ENCODE data around the gene STOML1.

DNA sequence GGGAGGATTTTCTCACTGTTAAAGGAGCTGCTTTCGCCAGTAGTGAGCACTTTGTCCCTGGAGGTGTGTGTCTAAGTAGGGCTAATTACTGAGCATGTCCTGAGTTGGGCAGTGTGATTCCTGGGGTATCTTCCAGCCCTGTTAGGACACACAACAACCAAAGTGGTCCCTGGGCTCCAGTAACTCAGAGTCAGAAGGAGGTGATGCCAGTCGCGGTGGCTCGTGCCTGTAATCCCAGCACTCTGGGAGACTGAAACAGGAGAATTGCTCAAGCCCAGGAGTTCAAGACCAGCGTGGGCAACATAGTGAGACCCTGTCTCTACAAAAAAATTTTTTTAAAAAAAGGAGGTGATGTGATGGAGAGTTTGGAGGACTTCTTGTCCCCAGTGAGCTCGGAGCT, 40.0 kb upstream of the STOML1 start:
- TF ChIP-seq GATA2 (IDR thresholded peaks at IDR 0.05; ENCODE audit: low read depth, low read length) (no peak), GATA3 (IDR thresholded peaks at IDR 0.05; ENCODE audit: low read depth, low read length) (no peak)

Measured in SH-SY5Y (cell line).